K562 (cell line): ENCODE measurements around the gene GNAL. TPM values are rescaled to one million over a fixed set of nuclear protein-coding genes. Genes with fewer than 3 reads are reported as not detected.

ENCODE experiments used
- ATAC-seq: fragments of 200-7000 bp; cut with Tn5 transposase; 3 replicates; pipeline ENCODE4 v1.9.1; 2020; ENCODE audit warnings: moderate library complexity
- BruUV-seq: library from RNA; stranded (reverse); fragments of 400-500 nt; replicated peaks from 2 replicates; lab custom pipeline; 2021; lab: Mats Ljungman, UMichigan
- CTCF ChIA-PET: fragments of 300-600 bp; formaldehyde crosslinking; extraction: SDS; loops from one replicate; lab custom pipeline; 2021; ENCODE audit warnings: low intra/inter-chr PET ratio; lab: Yijun Ruan, JAX
- POLR2A ChIA-PET: fragments of 300-600, 350-650 bp; sonication (Branson Sonifier 250); formaldehyde crosslinking; extraction: SDS; loops from one replicate; lab custom pipeline; 2021; ENCODE audit warnings: antibody characterized with exemption, inconsistent platforms; lab: Yijun Ruan, JAX
- DNase-seq, 4 experiments: peaks; one replicate each; pipeline versions ENCODE4 v3.0.0 to v3.0.0-alpha.2; 2011 to 2018; ENCODE audit warnings: low spot score in 3 of 4, mixed read lengths in 3 of 4; ENCODE audit errors: extremely low read depth in 1 of 4
- FAIRE-seq: peaks from 2 replicates; lab custom pipeline; 2011; peaks lifted over from hg19 to GRCh38; lab: Jason Lieb, UNC
- H2AFZ ChIP-seq: 2 replicates; pipeline ENCODE4 v1.6.0; 2011; ENCODE audit warnings: low read depth, low read length, control low read depth, inconsistent platforms
- H3K27ac ChIP-seq: fragments of 200-600 bp; 3 replicates; pipeline ENCODE4 v1.8.0; 2011; ENCODE audit warnings: low read depth, mild to moderate bottlenecking, control low read depth, inconsistent platforms, low read length, moderate library complexity, mixed read lengths; ENCODE audit errors: extremely low read depth
- H3K27me3 ChIP-seq, 2 experiments: fragments of 300-600 bp in 1 of 2; 2 replicates in 1 of 2; 3 replicates in 1 of 2; pipeline versions ENCODE4 v1.6.0 to v1.8.0; 2011; ENCODE audit warnings: inconsistent platforms in 2 of 2, low read length in 2 of 2, mild to moderate bottlenecking in 1 of 2, mixed read lengths in 1 of 2, moderate library complexity in 1 of 2; ENCODE audit not compliant: control insufficient read depth in 2 of 2, insufficient read depth in 2 of 2
- H3K36me3 ChIP-seq: fragments of 300-600 bp; 3 replicates; pipeline ENCODE4 v1.8.0; 2011; ENCODE audit warnings: mild to moderate bottlenecking, low read length, inconsistent platforms; ENCODE audit not compliant: control insufficient read depth, insufficient read depth
- H3K4me1 ChIP-seq, 2 experiments: fragments of 200-600 bp in 1 of 2; replicated peaks in 1 of 2; 2 replicates in 1 of 2; 3 replicates in 1 of 2; pipeline versions ENCODE4 v1.5.1 to v1.8.0; 2011; ENCODE audit warnings: inconsistent platforms in 2 of 2, low read length in 2 of 2, mild to moderate bottlenecking in 1 of 2, mixed read lengths in 1 of 2, moderate library complexity in 1 of 2; ENCODE audit not compliant: control insufficient read depth in 2 of 2, insufficient read depth in 2 of 2
- H3K4me2 ChIP-seq: 2 replicates; pipeline ENCODE4 v1.6.1; 2011; ENCODE audit warnings: low read length, control low read depth, inconsistent platforms, mixed read lengths; ENCODE audit not compliant: insufficient read depth
- H3K4me3 ChIP-seq: fragments of 200-600 bp; sonication (generic), shearing (Covaris generic); 2 replicates; pipeline ENCODE4 v1.5.1; 2016; ENCODE audit warnings: control low read depth, inconsistent platforms
- H3K79me2 ChIP-seq: fragments of 200-600 bp; 3 replicates; pipeline ENCODE4 v1.8.0; 2011; ENCODE audit warnings: low read length, inconsistent platforms; ENCODE audit not compliant: control insufficient read depth, insufficient read depth
- H3K9ac ChIP-seq, 2 experiments: 2 replicates each; pipeline versions ENCODE4 v1.6.0 to v1.6.1; 2011; ENCODE audit warnings: low read depth in 2 of 2, low read length in 2 of 2, control low read depth in 1 of 2, inconsistent platforms in 1 of 2, mild to moderate bottlenecking in 1 of 2, mixed read lengths in 1 of 2; ENCODE audit not compliant: insufficient read depth in 1 of 2
- H3K9me1 ChIP-seq: one replicate; pipeline ENCODE4 v1.6.0; 2011; ENCODE audit warnings: inconsistent platforms, mild to moderate bottlenecking, low read length, moderate library complexity; ENCODE audit not compliant: control insufficient read depth, insufficient read depth
- H3K9me3 ChIP-seq: replicated peaks from 2 replicates; pipeline ENCODE4 v1.5.1; 2011; ENCODE audit warnings: low read depth, low read length, inconsistent platforms; ENCODE audit not compliant: control insufficient read depth, insufficient read depth
- H4K20me1 ChIP-seq: replicated peaks from 2 replicates; pipeline ENCODE4 v1.6.1; 2011; ENCODE audit warnings: low read length, inconsistent platforms, mixed read lengths; ENCODE audit not compliant: control insufficient read depth, insufficient read depth
- ATF4 ChIP-seq: fragments of 450-650 bp; formaldehyde crosslinking; IDR thresholded peaks from 2 replicates; pipeline ENCODE4 v1.4.0; 2022; ENCODE audit warnings: mild to moderate bottlenecking, moderate library complexity
- FOXO4 ChIP-seq: fragments of 450-650 bp; formaldehyde crosslinking; IDR thresholded peaks from 2 replicates; pipeline ENCODE4 v1.4.0; 2020; ENCODE audit warnings: mild to moderate bottlenecking, moderate library complexity
- NFYB ChIP-seq: IDR thresholded peaks from 2 replicates; pipeline ENCODE4 v1.6.1; 2011; ENCODE audit warnings: mild to moderate bottlenecking, moderate library complexity; ENCODE audit not compliant: insufficient read length; ENCODE audit errors: extremely low read depth
- SRSF9 ChIP-seq: fragments of 200-400 bp; formaldehyde crosslinking; IDR thresholded peaks from 2 replicates; pipeline ENCODE4 v1.6.1; 2017; ENCODE audit warnings: low read depth, low read length, borderline replicate concordance
- TBP ChIP-seq: optimal IDR thresholded peaks from 2 replicates; pipeline ENCODE3; 2011; ENCODE audit warnings: low read depth, low read length, improper control_type of control experiment
- ZFX ChIP-seq: sonication (generic); formaldehyde crosslinking; IDR thresholded peaks from 2 replicates; pipeline ENCODE4 v1.8.0; 2022; ENCODE audit warnings: mild to moderate bottlenecking, missing genetic modification reagents, moderate library complexity
- ZKSCAN3 ChIP-seq: fragments of 250-450 bp; sonication (Bioruptor Pico); IDR thresholded peaks from 2 replicates; pipeline ENCODE4 v1.4.0; 2020
- ZNF239 ChIP-seq: fragments of 250-450 bp; sonication (Bioruptor Pico); IDR thresholded peaks from 2 replicates; pipeline ENCODE4 v1.4.0; 2020; ENCODE audit warnings: mild to moderate bottlenecking
- ZNF449 ChIP-seq: fragments of 250-450 bp; sonication (Bioruptor Pico); IDR thresholded peaks from 2 replicates; pipeline ENCODE4 v1.8.0; 2022; ENCODE audit warnings: moderate library complexity, mild to moderate bottlenecking, inconsistent platforms
- ZNF507 ChIP-seq: conservative IDR thresholded peaks from 2 replicates; pipeline ENCODE4 v1.6.1; 2017; ENCODE audit warnings: missing genetic modification characterization, missing compliant biosample characterization
- ZNF707 ChIP-seq: fragments of 250-450 bp; sonication (Bioruptor Pico); conservative IDR thresholded peaks from 2 replicates; pipeline ENCODE4 v1.8.0; 2022; ENCODE audit warnings: inconsistent platforms, mild to moderate bottlenecking, moderate library complexity
- WGBS: fragments of 100-300 bp; shearing (Covaris generic); methylation state at CpG from one replicate; pipeline ENCODE4 v1.1.6; 2016; ENCODE audit warnings: low coverage, mixed read lengths; ENCODE audit not compliant: insufficient coverage; ENCODE audit errors: missing lambda C conversion rate; 5-methylcytosine and 5-hydroxymethylcytosine counted together
- in situ Hi-C: fragments of 300-500 bp; cut with MboI; formaldehyde crosslinking; loops from 4 replicates; pipeline ENCODE4 v1.15.0; 2018; ENCODE audit warnings: inconsistent platforms, mixed read lengths
- intact Hi-C: fragments of 100-400 bp; cut with micrococcal nuclease; formaldehyde crosslinking; loops from 2 replicates; pipeline ENCODE4 v1.14.2; 2022
- polyA plus RNA-seq, 8 experiments: library from polyadenylated mRNA; depleted of rRNA in 4 of 8; stranded (reverse) in 5 of 8; unstranded in 3 of 8; fragments of >200 nt; fragmentation: Nextera tagmentation in 2 of 8; fragmentation: Illumina TruSeq in 1 of 8; extraction: Ambion mirVana in 2 of 8; extraction: Trizol in 1 of 8; gene quantifications; 2 replicates each; pipeline versions ENCODE4 v1.2.1 to v1.2.3, GENCODE V29; 2011 to 2014; ENCODE audit warnings: inconsistent platforms in 1 of 8, missing spikeins in 1 of 8
- total RNA-seq, 7 experiments: library from RNA; depleted of rRNA in 6 of 7; stranded (reverse); fragments of >200 nt in 6 of 7; fragmentation: Illumina TruSeq in 2 of 7; extraction: Trizol in 2 of 7; gene quantifications; 2 replicates each; pipeline versions ENCODE4 v1.2.1 to v1.2.3, GENCODE V29; 2011 to 2021; ENCODE audit warnings: low replicate concordance in 1 of 7

Gene GNAL
- total and polyA plus RNA-seq, 9 of the 15 experiments (the other 6 are each of a cell fraction or from before 2014, with no cell fraction given), result under 0.01 to 0.10 (median 0.01) TPM; not detected in 5

- H3K9me3 ChIP-seq, result no peaks in the 10 kb centered on the region
- no peaks in the 10 kb centered on the region for H4K20me1 ChIP-seq
- CTCF ChIA-PET, result no interaction called here
- H3K4me3 ChIP-seq, result no peak overlapping the region
- 42% methylated on average over 6 of the region's 6 CpGs for WGBS
- H3K9me1 ChIP-seq, result no peaks in the 10 kb centered on the region
- H3K27me3 ChIP-seq, result no peaks in the 10 kb centered on the region
- in situ Hi-C loops, result no loop called here
- TF ChIP-seq SRSF9, result no peak
- H2AFZ ChIP-seq, result peak overlapping the region; percentile 22; the same call in 1 of the 2 replicates
- peaks cover 8 to 12% of the 10 kb centered on the region in 2 experiments; a peak in 4 of 5 replicates for H3K4me1 ChIP-seq
- POLR2A ChIA-PET, result no interaction called here
- intact Hi-C loops, result no loop called here
- H3K27ac ChIP-seq, result no peak overlapping the region
- BruUV-seq, result no TSS peak
- H3K9ac ChIP-seq, result no peak overlapping the region
- H3K79me2 ChIP-seq, result no peaks in the 10 kb centered on the region
- no peak overlapping the region for H3K4me2 ChIP-seq
- DNase-seq, result no peak
- peak; percentile 23; the same call in 2 of the 3 replicates for ATAC-seq
- FAIRE-seq, result peak; percentile 74
- H3K36me3 ChIP-seq, result no peaks in the 10 kb centered on the region
Observed at GRCh38 chr18:11817229-11817628, 128.2 kb downstream of the GNAL start.

- Histone ChIP-seq H3K4me2 (no peak overlapping the region), H2AFZ (peak overlapping the region; percentile 79), H3K79me2 (no peaks in the 10 kb centered on the region), H3K9ac (no peak overlapping the region), H3K9me1 (no peaks in the 10 kb centered on the region), H4K20me1 (no peaks in the 10 kb centered on the region), H3K36me3 (no peaks in the 10 kb centered on the region), H3K4me3 (no peak overlapping the region), H3K4me1 (peaks cover 12% of the 10 kb centered on the region in 2 experiments; a peak in 4 of 5 replicates), H3K9me3 (no peaks in the 10 kb centered on the region), H3K27me3 (no peaks in the 10 kb centered on the region), H3K27ac (no peak overlapping the region)
- CTCF ChIA-PET, result no interaction called here
- no TSS peak for BruUV-seq
- no peak; the same call in 2 of the 3 replicates for ATAC-seq
- FAIRE-seq, result no peak
- in situ Hi-C loops (no loop called here), intact Hi-C loops (no loop called here)
- 51% methylated on average over 15 of the region's 17 CpGs for WGBS
- POLR2A ChIA-PET, result no interaction called here
- DNase-seq, result no peak
- TF ChIP-seq ZNF449, result no peak
- no peak for TF ChIP-seq ATF4 (CRISPR knock-in tag)
- no peak for TF ChIP-seq ZFX (CRISPR knock-in tag)
- no peak for TF ChIP-seq TBP
- no peak for TF ChIP-seq NFYB
- no peak for TF ChIP-seq ZNF239 (CRISPR knock-in tag)
- TF ChIP-seq FOXO4 (CRISPR knock-in tag), result no peak
- TF ChIP-seq ZNF707 (CRISPR knock-in tag), result no peak
- no peak for TF ChIP-seq ZKSCAN3 (CRISPR knock-in tag)
- TF ChIP-seq ZNF507 (tag), result no peak
Observed at GRCh38 chr18:11818486-11819203, 129.6 kb downstream of the GNAL start.
